ENCODE results near the gene FGFR2. TPM values are rescaled to one million over a fixed set of nuclear protein-coding genes. Genes with fewer than 3 reads are reported as not detected.
A peak's percentile ranks its signal among the peaks of the same experiment; 100 is the strongest.

FGFR2 gene
- total RNA-seq, 3 donors from 2014 or later = 31.8 to 62.8 (median 44.3) TPM

- intact Hi-C loops (cut with DNase I; ENCODE audit: low total_unique reads) = no loop called here
- DNase-seq (ENCODE audit: low spot score in 2 of 2) = no peak
- Histone ChIP-seq H3K4me3 (no peak overlapping the region), H3K4me1 (no peaks in the 10 kb centered on the region), H3K27me3 (no peaks in the 10 kb centered on the region), H3K9me3 (no peaks in the 10 kb centered on the region), H3K27ac (peak overlapping the region in 1 of 2 donors; percentile 43), H3K36me3 (no peaks in the 10 kb centered on the region)
- TF ChIP-seq CTCF (IDR thresholded peaks at IDR 0.05) = no peak
- no peak for TF ChIP-seq POLR2AphosphoS5 (IDR thresholded peaks at IDR 0.05)
Measured at GRCh38 chr10:121553511-121554264, 44.6 kb downstream of the FGFR2 start.

- Histone ChIP-seq H3K4me3 (no peak overlapping the region), H3K36me3 (no peaks in the 10 kb centered on the region), H3K4me1 (no peaks in the 10 kb centered on the region), H3K9me3 (no peaks in the 10 kb centered on the region), H3K27ac (no peak overlapping the region), H3K27me3 (no peaks in the 10 kb centered on the region)
- intact Hi-C loops (cut with DNase I; ENCODE audit: low total_unique reads) = no loop called here
- no peak for DNase-seq (ENCODE audit: low spot score in 2 of 2)
- TF ChIP-seq CTCF (IDR thresholded peaks at IDR 0.05) (no peak), POLR2AphosphoS5 (IDR thresholded peaks at IDR 0.05) (no peak), POLR2A (IDR thresholded peaks at IDR 0.05) (no peak)
Measured at GRCh38 chr10:121552746-121553145, 45.5 kb downstream of the FGFR2 start.

DNA sequence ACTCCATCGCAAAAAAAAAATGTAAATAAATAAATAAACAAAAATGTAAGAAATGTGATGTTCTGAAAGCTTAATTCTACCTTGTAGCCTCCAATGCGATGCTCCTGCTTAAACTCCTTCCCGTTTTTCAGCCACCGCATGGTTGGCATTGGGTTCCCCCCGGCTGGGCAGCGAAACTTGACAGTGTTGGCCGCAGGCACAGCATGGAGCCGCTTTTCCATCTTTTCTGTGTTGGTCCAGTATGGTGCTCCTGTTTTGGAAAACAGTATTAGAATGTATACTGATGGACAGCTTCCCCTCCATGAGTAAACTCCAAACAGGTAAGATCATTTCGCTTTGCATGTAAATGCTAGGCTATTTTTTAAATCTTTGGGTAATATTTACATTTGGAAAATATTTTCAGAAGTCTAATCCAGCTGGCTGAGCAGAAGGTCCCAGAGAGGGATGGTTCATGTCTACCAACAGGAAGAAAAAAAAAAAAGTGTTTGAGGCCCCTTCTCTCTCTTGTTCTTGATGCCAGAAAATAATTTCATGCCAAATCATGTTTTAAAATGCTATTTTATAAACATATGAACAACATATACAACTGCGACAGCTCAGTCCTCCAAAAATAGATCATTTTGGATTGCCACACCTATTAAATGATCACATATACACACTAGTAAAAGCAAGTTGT lies 46.9 kb downstream of the FGFR2 start:
- DNase-seq (ENCODE audit: low spot score in 2 of 2) = no peak

GRCh38 chr10:121544301-121544869 lies 53.9 kb downstream of the FGFR2 start:
- no peaks in the 10 kb centered on the region for H3K9me3 ChIP-seq
- H3K4me3 ChIP-seq = no peak overlapping the region
- no peaks in the 10 kb centered on the region for H3K36me3 ChIP-seq
- no peak for TF ChIP-seq POLR2A (IDR thresholded peaks at IDR 0.05)
- TF ChIP-seq CTCF (IDR thresholded peaks at IDR 0.05) = no peak
- TF ChIP-seq POLR2AphosphoS5 (IDR thresholded peaks at IDR 0.05) = no peak
- DNase-seq (ENCODE audit: low spot score in 2 of 2) = no peak
- intact Hi-C loops (cut with DNase I; ENCODE audit: low total_unique reads) = no loop called here
- no peak overlapping the region for H3K27ac ChIP-seq
- no peaks in the 10 kb centered on the region for H3K4me1 ChIP-seq
- H3K27me3 ChIP-seq = no peaks in the 10 kb centered on the region

More for the DNA sequence above, 46.9 kb downstream of the FGFR2 start:
- Histone ChIP-seq H3K27ac (no peak overlapping the region), H3K4me3 (no peak overlapping the region), H3K4me1 (no peaks in the 10 kb centered on the region), H3K27me3 (no peaks in the 10 kb centered on the region), H3K36me3 (no peaks in the 10 kb centered on the region), H3K9me3 (no peaks in the 10 kb centered on the region)
- TF ChIP-seq POLR2AphosphoS5 (IDR thresholded peaks at IDR 0.05) (no peak), POLR2A (IDR thresholded peaks at IDR 0.05) (no peak), CTCF (IDR thresholded peaks at IDR 0.05) (no peak)
- intact Hi-C loops (cut with DNase I; ENCODE audit: low total_unique reads) = no loop called here

DNA sequence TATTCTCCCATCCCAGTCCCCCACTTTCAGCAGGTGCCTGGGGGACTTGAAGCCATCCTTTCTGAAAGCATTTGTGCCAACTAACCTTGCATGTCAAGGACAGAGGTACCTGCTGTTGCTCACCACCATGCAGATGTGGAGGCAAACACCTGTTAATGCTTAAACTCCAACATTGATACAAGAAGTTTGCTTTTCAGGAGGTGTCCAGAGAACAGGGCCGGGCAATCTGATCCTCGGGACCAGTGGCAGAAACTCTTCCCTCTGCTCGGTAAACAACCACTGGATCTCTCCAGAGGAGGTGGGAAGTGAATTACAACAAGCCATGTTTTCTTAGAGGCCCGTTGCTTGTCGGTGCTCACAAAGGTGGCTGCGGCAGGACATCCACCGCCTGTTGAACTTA lies 54.7 kb downstream of the FGFR2 start:
- no peak for DNase-seq (ENCODE audit: low spot score in 2 of 2)
- no peak for TF ChIP-seq POLR2AphosphoS5 (IDR thresholded peaks at IDR 0.05)
- TF ChIP-seq POLR2A (IDR thresholded peaks at IDR 0.05) = no peak
- no peak for TF ChIP-seq CTCF (IDR thresholded peaks at IDR 0.05)
- Histone ChIP-seq H3K27me3 (no peaks in the 10 kb centered on the region), H3K9me3 (no peaks in the 10 kb centered on the region), H3K4me1 (no peaks in the 10 kb centered on the region), H3K27ac (no peak overlapping the region), H3K4me3 (no peak overlapping the region), H3K36me3 (no peaks in the 10 kb centered on the region)
- intact Hi-C loops (cut with DNase I; ENCODE audit: low total_unique reads) = no loop called here

Data from breast epithelium (tissue), 4 donors.